ENCODE measurements around the gene OR51G1.

GRCh38 chr11:4922304-4922703, 1.8 kb downstream of the OR51G1 start:
- TF ChIP-seq CTCF (conservative IDR thresholded peaks at IDR 0.05; ENCODE audit: low read length), result no peak
- no peak for TF ChIP-seq EZH2phosphoT487 (IDR thresholded peaks at IDR 0.05; ENCODE audit: borderline replicate concordance)

All from Loucy (cell line).